ENCODE data around the gene PPME1.

GRCh38 chr11:74226907-74227306 lies 55.8 kb downstream of the PPME1 start:
- no peak for TF ChIP-seq POLR2A (IDR thresholded peaks at IDR 0.05)
- TF ChIP-seq, protein P1, sequence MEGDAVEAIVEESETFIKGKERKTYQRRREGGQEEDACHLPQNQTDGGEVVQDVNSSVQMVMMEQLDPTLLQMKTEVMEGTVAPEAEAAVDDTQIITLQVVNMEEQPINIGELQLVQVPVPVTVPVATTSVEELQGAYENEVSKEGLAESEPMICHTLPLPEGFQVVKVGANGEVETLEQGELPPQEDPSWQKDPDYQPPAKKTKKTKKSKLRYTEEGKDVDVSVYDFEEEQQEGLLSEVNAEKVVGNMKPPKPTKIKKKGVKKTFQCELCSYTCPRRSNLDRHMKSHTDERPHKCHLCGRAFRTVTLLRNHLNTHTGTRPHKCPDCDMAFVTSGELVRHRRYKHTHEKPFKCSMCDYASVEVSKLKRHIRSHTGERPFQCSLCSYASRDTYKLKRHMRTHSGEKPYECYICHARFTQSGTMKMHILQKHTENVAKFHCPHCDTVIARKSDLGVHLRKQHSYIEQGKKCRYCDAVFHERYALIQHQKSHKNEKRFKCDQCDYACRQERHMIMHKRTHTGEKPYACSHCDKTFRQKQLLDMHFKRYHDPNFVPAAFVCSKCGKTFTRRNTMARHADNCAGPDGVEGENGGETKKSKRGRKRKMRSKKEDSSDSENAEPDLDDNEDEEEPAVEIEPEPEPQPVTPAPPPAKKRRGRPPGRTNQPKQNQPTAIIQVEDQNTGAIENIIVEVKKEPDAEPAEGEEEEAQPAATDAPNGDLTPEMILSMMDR (IDR thresholded peaks at IDR 0.05): peak in 4 of 6 experiments; percentile 36 to 58 (median 51)
